AG08396 (cell line): ENCODE measurements around the gene CTSW.

Source experiments
- DNase-seq: peaks from one replicate; pipeline ENCODE4 v3.0.0; 2012; ENCODE audit warnings: low spot score, mixed read lengths

The CTSW gene

GRCh38 chr11:65931773-65932557 lies 52.3 kb downstream of the CTSW start:
- no peak for DNase-seq

DNA sequence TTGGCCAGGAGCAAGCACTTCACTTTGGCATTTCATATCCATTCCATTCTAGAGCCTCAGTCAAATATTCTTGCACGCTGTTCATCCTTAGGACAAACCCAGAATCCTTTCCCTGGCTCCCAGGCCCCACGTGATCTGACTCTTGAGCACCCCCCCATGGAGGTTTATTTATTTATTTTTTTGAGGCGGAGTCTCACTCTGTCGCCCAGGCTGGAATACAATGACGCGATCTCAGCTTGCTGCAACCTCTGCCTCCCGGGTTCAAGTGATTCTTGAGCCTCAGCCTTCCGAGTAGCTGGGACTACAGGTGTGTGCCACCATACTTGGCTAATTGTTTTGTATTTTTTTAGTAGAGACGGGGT lies 52.9 kb downstream of the CTSW start:
- no peak for DNase-seq
